ENCODE data around the gene CEP85L. TPM values are rescaled to one million over a fixed set of nuclear protein-coding genes. Genes with fewer than 3 reads are reported as not detected.

The CEP85L gene
- total RNA-seq, 2 experiments from 2014 or later: 32.9 to 39.6 TPM

DNA sequence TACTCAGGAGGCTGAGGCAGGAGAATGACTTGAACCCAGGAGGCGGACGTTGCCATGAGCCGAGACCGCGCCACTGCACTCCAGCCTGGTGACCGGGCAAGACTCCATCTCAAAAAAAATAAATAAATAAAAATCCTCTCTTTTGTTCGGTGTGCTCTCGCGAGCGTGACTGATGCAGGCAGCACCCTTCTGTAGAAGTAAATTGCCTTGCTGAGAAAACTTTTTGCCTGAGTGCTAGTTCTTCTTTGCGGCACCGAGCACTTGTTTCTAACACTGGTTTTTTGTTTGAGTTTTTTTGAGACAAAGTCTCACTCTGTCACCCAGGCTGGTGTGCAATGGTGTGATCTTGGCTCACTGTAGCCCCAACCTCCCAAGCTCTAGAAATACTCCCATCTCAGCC is 72.8 kb downstream of the CEP85L start:
- CTCF ChIA-PET: interaction anchor here (2.3 kb wide), 1 partner anchor 19 kb away, joined by 9 read pairs; no protein-coding TSS in a partner anchor
- no peak for DNase-seq
- H3K27ac Mint-ChIP-seq: no peak overlapping the region
- ATAC-seq: no peak
- H3K9me3 Mint-ChIP-seq (ENCODE audit: low read depth): peaks cover 40% of the 10 kb centered on the region
- peaks cover 85% of the 10 kb centered on the region for H3K36me3 Mint-ChIP-seq
- H3K27me3 Mint-ChIP-seq: no peaks in the 10 kb centered on the region
- H3K4me3 Mint-ChIP-seq: no peak overlapping the region
- H3K4me1 Mint-ChIP-seq: peaks cover 6% of the 10 kb centered on the region

DNA sequence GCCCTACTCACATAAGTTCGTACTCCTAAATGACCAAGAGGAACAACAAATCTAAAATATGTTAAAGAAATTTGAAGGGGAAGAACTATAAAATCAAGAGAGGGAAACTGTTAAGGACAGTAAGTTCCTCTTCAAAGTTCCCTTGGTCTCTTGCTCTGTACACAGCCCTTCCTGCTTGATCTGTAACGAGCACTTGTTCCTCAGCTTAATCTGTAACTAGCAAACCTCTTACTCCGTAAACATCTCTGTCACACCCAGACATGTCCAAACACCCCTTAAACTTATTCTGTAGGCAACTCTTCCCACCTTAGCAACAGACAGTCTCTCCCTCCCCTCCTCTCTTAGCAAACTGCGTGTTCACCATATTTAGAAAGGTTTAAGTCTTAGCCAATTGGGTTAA is 73.4 kb downstream of the CEP85L start:
- Mint-ChIP-seq H3K27me3 (no peaks in the 10 kb centered on the region), H3K36me3 (peaks cover 89% of the 10 kb centered on the region), H3K4me1 (peaks cover 6% of the 10 kb centered on the region), H3K4me3 (no peak overlapping the region), H3K9me3 (ENCODE audit: low read depth) (peaks cover 40% of the 10 kb centered on the region), H3K27ac (no peak overlapping the region)
- CTCF ChIA-PET: no interaction called here
- no peak for DNase-seq
- no peak for ATAC-seq

DNA sequence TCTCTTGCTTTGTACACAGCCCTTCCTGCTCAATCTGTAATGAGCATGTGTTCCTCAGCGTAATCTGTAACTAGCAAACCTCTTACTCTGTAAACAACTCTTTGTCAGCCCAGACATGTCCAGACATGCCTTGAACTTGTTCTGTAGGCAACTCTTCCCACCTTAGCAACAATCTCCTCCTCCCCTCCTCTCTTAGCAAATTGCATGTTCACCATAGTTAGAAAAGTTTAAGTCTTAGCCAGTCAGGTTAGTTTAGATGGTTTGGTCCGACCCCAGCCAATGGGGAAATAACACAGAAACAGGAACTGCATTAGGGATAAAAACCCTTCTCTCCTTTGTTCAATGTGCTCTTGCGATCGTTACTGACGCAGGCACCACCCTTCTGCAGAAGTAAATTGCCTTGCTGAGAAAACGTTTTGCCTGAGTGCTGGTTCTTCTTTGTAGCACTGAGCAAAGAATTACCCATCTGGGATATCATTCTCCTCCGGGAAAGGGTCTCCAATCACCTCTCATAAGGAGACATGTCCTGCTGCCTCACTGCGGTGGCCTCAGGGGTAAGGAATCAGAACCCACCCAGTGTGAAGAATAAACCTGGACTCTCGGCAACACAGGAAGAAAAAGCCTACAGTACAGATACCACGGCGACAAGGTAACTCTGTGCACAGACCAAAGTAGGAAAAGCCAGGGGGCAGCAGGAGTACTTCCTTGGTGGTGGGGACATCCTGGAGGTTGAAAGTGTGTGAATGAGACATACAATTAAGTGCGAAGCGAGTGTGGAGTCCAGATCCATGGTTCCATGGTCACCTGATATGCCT is 77.1 kb downstream of the CEP85L start:
- CTCF ChIA-PET: interaction anchor here (1.5 kb wide), 1 partner anchor 10 kb away, joined by 4 read pairs; no protein-coding TSS in a partner anchor
- H3K4me3 Mint-ChIP-seq: no peak overlapping the region
- peak overlapping the region; percentile 59 for H3K27ac Mint-ChIP-seq
- ATAC-seq (peak; percentile 42), DNase-seq (no peak)
- H3K4me1 Mint-ChIP-seq: peaks cover 9% of the 10 kb centered on the region
- no peaks in the 10 kb centered on the region for H3K27me3 Mint-ChIP-seq
- H3K9me3 Mint-ChIP-seq (ENCODE audit: low read depth): peaks cover 31% of the 10 kb centered on the region
- H3K36me3 Mint-ChIP-seq: peaks cover 58% of the 10 kb centered on the region

GRCh38 chr6:118571121-118571520 is 80.3 kb downstream of the CEP85L start:
- CTCF ChIA-PET: no interaction called here
- Mint-ChIP-seq H3K36me3 (peaks cover 29% of the 10 kb centered on the region), H3K27ac (no peak overlapping the region), H3K4me3 (no peak overlapping the region), H3K4me1 (peaks cover 9% of the 10 kb centered on the region), H3K9me3 (ENCODE audit: low read depth) (peaks cover 16% of the 10 kb centered on the region), H3K27me3 (no peaks in the 10 kb centered on the region)
- no peak for DNase-seq
- no peak for ATAC-seq

GRCh38 chr6:118569498-118569897 is 81.9 kb downstream of the CEP85L start:
- ATAC-seq: no peak
- peaks cover 7% of the 10 kb centered on the region for H3K9me3 Mint-ChIP-seq (ENCODE audit: low read depth)
- H3K4me1 Mint-ChIP-seq: peaks cover 16% of the 10 kb centered on the region
- no peak overlapping the region for H3K4me3 Mint-ChIP-seq
- H3K27ac Mint-ChIP-seq: no peak overlapping the region
- H3K27me3 Mint-ChIP-seq: no peaks in the 10 kb centered on the region
- CTCF ChIA-PET: interaction anchor here (0.6 kb wide), 1 partner anchor 1359 kb away, joined by 3 read pairs; no protein-coding TSS in a partner anchor
- DNase-seq: no peak
- H3K36me3 Mint-ChIP-seq: peaks cover 16% of the 10 kb centered on the region

DNA sequence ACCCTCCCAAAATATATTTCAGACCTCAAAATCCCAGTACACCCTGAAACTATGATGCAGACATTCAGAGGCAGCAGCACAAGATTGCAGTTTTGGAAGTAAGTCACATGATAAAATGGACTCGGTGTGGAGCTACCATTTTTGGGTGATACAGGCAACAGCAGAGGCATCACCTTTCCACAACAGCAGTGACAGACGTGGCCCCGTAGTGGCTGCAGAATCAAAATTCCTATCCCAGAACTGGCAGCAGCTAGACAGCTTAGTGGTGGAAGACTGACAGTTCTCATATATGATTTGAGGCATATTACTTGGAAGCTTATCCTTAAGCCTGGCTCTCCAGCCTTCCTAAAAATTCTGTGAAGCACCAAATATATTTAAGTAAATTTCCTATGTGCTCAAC is 83.4 kb downstream of the CEP85L start:
- Mint-ChIP-seq H3K27me3 (no peaks in the 10 kb centered on the region), H3K4me1 (peaks cover 11% of the 10 kb centered on the region), H3K36me3 (peaks cover 8% of the 10 kb centered on the region), H3K27ac (no peak overlapping the region), H3K9me3 (ENCODE audit: low read depth) (no peaks in the 10 kb centered on the region), H3K4me3 (no peak overlapping the region)
- CTCF ChIA-PET: interaction anchor here (1.1 kb wide), 2 partner anchors 69 to 208 kb away, joined by 4 read pairs; no protein-coding TSS in a partner anchor
- DNase-seq (no peak), ATAC-seq (no peak)

DNA sequence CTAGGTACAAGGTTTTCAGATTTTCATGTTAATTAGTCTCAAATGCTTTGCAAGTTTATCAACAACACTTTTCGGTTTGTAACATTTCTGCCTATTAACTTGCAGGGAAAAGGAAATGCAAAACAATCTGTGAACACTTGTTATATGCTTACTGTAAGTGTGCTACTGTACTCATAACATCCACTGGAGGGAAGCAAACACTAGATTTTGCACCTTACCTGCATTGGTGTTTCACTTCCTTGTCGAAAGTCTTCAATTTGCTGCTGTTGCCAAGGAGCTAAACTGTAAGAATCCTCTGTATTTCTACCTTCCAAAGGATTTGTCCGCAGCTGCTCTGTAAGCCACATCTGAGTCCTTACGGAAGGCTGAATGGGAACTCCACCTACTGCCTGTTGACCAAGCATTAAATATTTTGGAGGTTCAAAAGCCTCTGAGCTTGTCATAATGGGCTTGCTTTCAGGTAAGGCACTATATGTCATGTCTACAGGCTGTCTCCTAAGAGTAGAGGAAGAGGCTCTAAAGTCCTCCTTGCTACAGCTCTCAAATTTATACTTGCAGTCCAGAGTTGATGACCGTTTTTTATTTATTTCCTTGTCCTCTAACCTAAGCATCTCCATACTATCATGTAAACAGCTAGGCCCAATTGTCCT is 86.0 kb downstream of the CEP85L start:
- Mint-ChIP-seq H3K4me3 (no peak overlapping the region), H3K36me3 (peaks cover 10% of the 10 kb centered on the region), H3K4me1 (peaks cover 7% of the 10 kb centered on the region), H3K9me3 (ENCODE audit: low read depth) (no peaks in the 10 kb centered on the region), H3K27ac (no peak overlapping the region), H3K27me3 (no peaks in the 10 kb centered on the region)
- peak; percentile 91 for ATAC-seq
- CTCF ChIA-PET: interaction anchor here (0.6 to 2.4 kb wide), 27 partner anchors 8 to 545 kb away, joined by 3 to 14 read pairs (median 4); no protein-coding TSS in a partner anchor
- DNase-seq: no peak

DNA sequence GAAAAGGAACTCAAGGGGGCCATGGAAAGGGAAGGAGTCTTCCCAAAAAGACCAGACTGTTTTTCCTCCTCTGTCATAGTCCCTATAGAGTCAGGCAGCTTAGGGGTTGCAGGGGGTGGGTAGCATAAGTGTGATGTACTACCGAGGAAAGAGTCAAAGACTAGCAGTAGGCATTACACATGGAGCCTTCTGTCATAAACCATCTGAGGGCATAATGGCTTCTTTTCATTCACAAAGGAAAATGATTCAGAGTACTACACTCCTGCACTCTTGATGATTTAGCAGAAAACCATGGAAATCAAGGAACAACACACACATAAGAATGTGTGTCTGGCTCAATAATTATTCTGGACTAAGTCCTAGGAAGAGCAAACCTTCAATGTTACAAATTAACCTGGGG is 88.4 kb downstream of the CEP85L start:
- Mint-ChIP-seq H3K27me3 (no peaks in the 10 kb centered on the region), H3K27ac (no peak overlapping the region), H3K36me3 (peaks cover 15% of the 10 kb centered on the region), H3K4me3 (no peak overlapping the region), H3K4me1 (peaks cover 25% of the 10 kb centered on the region), H3K9me3 (ENCODE audit: low read depth) (no peaks in the 10 kb centered on the region)
- CTCF ChIA-PET: no interaction called here
- DNase-seq (no peak), ATAC-seq (no peak)

DNA sequence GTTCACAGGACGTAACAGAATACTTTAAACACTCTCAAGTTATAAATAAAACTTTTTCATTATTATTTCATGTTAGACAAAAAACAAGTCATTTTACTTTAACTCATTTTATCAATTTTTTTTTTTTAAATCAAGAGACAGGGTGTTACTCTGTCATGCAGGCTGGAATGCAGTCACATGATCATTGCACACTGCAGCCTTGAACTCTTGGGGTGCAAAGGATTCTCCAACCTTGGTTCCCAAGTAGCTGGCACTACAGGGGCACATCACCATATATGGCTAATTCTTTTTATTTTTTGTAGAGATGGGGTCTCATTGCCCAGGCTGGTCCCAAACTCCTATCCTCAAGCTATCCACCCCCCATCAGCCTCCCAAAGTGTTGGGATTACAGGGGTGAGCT is 89.1 kb downstream of the CEP85L start:
- CTCF ChIA-PET: no interaction called here
- no peak overlapping the region for H3K27ac Mint-ChIP-seq
- no peaks in the 10 kb centered on the region for H3K9me3 Mint-ChIP-seq (ENCODE audit: low read depth)
- H3K27me3 Mint-ChIP-seq: no peaks in the 10 kb centered on the region
- H3K4me1 Mint-ChIP-seq: peaks cover 31% of the 10 kb centered on the region
- no peak overlapping the region for H3K4me3 Mint-ChIP-seq
- H3K36me3 Mint-ChIP-seq: peaks cover 15% of the 10 kb centered on the region
- ATAC-seq (no peak), DNase-seq (no peak)

DNA sequence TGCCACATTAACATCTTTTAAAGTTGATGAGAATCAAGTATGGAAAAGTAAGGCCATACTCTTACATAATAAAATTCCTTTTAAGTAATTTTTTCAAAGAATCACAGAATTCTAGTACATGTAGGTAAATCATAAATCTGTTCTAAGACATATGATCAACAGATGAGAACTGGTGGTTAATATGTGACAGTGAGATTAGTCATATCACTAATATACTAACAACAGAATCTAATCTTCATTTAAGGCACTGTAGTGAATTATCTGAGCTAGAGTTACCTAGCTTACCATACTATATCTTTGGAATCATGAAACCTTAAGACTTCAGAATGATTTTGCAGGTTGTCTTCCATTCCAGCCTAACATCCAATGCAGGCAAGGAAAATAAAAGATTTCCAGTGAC is 91.7 kb downstream of the CEP85L start:
- Mint-ChIP-seq H3K36me3 (peaks cover 15% of the 10 kb centered on the region), H3K27me3 (no peaks in the 10 kb centered on the region), H3K4me1 (peaks cover 24% of the 10 kb centered on the region), H3K27ac (no peak overlapping the region), H3K4me3 (no peak overlapping the region), H3K9me3 (ENCODE audit: low read depth) (no peaks in the 10 kb centered on the region)
- ATAC-seq (no peak), DNase-seq (no peak)
- CTCF ChIA-PET: interaction anchor here (1.3 to 1.4 kb wide), 2 partner anchors 76 to 92 kb away, joined by 4 to 5 read pairs; partner anchors contain the start of gene CEP85L

DNA sequence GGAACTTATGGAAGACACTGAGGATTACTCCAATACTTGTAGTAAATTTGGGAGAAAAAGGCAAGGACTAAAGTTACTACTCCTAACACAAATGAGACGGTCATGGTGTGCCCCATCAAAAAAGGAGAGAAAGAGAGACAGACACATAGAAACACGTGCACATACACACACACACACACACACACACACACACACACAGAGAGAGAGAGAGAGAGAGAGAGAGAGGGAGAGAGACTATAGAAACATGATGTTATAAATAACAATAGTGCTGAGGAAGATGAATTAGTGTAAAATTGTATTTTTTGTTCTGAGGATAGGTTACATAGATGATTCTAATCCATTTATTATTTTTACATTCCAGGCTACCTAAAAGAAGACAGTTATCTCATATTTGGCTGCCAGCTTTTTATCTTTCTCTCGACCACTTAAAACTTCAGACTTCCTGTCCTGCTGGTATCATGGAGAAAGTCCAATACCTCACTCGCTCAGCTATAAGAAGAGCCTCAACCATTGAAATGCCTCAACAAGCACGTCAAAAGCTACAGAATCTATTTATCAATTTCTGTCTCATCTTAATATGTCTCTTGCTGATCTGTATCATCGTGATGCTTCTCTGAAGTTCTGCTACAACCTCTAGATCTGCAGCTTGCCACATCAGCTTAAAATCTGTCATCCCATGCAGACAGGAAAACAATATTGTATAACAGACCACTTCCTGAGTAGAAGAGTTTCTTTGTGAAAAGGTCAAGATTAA is 92.8 kb downstream of the CEP85L start:
- peaks cover 24% of the 10 kb centered on the region for H3K4me1 Mint-ChIP-seq
- CTCF ChIA-PET: interaction anchor here (1.0 to 1.4 kb wide), 2 partner anchors 93 to 242 kb away, joined by 3 to 5 read pairs; partner anchors contain the start of gene CEP85L

DNA sequence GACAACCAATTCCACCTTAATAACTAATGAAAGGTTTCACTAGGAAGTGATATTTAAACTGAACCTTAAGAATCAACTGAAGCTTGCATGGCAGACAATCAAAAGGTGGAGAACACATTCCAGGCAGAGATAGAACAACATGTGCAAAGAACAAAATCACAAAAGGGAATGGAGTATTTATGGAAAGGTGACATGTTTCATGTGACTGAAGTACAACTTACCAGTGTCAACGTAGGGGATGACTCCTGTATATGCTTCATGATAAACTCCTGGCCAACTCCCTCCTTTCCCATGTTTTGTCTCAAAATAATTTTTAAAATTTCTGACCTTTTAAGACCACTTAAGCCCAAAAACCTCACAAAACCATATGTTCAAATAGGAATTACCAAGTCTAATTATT is 96.7 kb downstream of the CEP85L start:
- H3K27ac Mint-ChIP-seq: no peak overlapping the region
- H3K36me3 Mint-ChIP-seq: peaks cover 7% of the 10 kb centered on the region
- no peak for DNase-seq
- no peak for ATAC-seq
- no peaks in the 10 kb centered on the region for H3K9me3 Mint-ChIP-seq (ENCODE audit: low read depth)
- CTCF ChIA-PET: interaction anchor here (3.2 kb wide), 1 partner anchor 271 kb away, joined by 9 read pairs; no protein-coding TSS in a partner anchor
- no peaks in the 10 kb centered on the region for H3K27me3 Mint-ChIP-seq
- H3K4me1 Mint-ChIP-seq: peaks cover 32% of the 10 kb centered on the region
- H3K4me3 Mint-ChIP-seq: no peak overlapping the region

More for the DNA sequence above, 92.8 kb downstream of the CEP85L start:
- Mint-ChIP-seq H3K27me3 (no peaks in the 10 kb centered on the region), H3K27ac (peak overlapping the region; percentile 90), H3K36me3 (peaks cover 15% of the 10 kb centered on the region), H3K9me3 (ENCODE audit: low read depth) (no peaks in the 10 kb centered on the region), H3K4me3 (peak overlapping the region; percentile 62)
- DNase-seq (peak; percentile 48), ATAC-seq (peak; percentile 93)

- no peak for ATAC-seq
- Mint-ChIP-seq H3K27ac (no peak overlapping the region), H3K4me3 (no peak overlapping the region), H3K9me3 (ENCODE audit: low read depth) (no peaks in the 10 kb centered on the region), H3K27me3 (no peaks in the 10 kb centered on the region), H3K36me3 (peaks cover 4% of the 10 kb centered on the region), H3K4me1 (peaks cover 18% of the 10 kb centered on the region)
- no peak for DNase-seq
- CTCF ChIA-PET: interaction anchor here (1.5 to 3.2 kb wide), 2 partner anchors 11 to 269 kb away, joined by 3 to 9 read pairs; no protein-coding TSS in a partner anchor
These were observed 98.3 kb downstream of the CEP85L start for GRCh38 chr6:118553132-118553531.

Data from activated CD8-positive, alpha-beta memory T cell treated with anti-CD3 and anti-CD28 coated beads, Interleukin-2, amount 10 ng/mL, durations not matched to agents 7 days and 5 days (primary cell).